NK-92 (cell line): ENCODE measurements around the gene HSPB7.
"Not testable (repeated sequence)": the region's sequence is repeated elsewhere in the genome, so short reads cannot be mapped to it uniquely, and the experiment has no call there.

ENCODE experiments used
- DNase-seq: peaks from one replicate; lab custom pipeline; 2025; ENCODE audit not compliant: unreplicated experiment; lab: John Stamatoyannopoulos, UW

Gene HSPB7

GRCh38 chr1:16051039-16051438, 33.2 kb upstream of the HSPB7 start:
- DNase-seq, result no peak

GRCh38 chr1:16050328-16050727, 32.5 kb upstream of the HSPB7 start:
- no peak for DNase-seq

- no peak for DNase-seq
These were observed 30.8 kb upstream of the HSPB7 start for GRCh38 chr1:16048573-16049189.

- DNase-seq, result no peak
These were observed 30.1 kb upstream of the HSPB7 start for GRCh38 chr1:16047791-16048475.

- DNase-seq, result no peak
These were observed 29.0 kb upstream of the HSPB7 start for GRCh38 chr1:16046842-16047241.

GRCh38 chr1:16043950-16044349, 26.1 kb upstream of the HSPB7 start:
- no peak for DNase-seq

- no peak for DNase-seq
These were observed 25.7 kb upstream of the HSPB7 start, which contains the start of gene CLCNKB for GRCh38 chr1:16043521-16043920. CLCNKB (plus strand) TSS chr1:16043782; CDS start chr1:16044493, 711 bp downstream.

- DNase-seq, result not testable (repeated sequence)
These were observed 24.8 kb upstream of the HSPB7 start for GRCh38 chr1:16042654-16043053.

- no peak for DNase-seq
These were observed 24.3 kb upstream of the HSPB7 start for GRCh38 chr1:16042096-16042495.

GRCh38 chr1:16041200-16041599, 23.4 kb upstream of the HSPB7 start:
- no peak for DNase-seq

- not testable (repeated sequence) for DNase-seq
These were observed 22.0 kb upstream of the HSPB7 start for GRCh38 chr1:16039871-16040270.

GRCh38 chr1:16038620-16038912, 20.7 kb upstream of the HSPB7 start:
- DNase-seq, result no peak

- not testable (repeated sequence) for DNase-seq
These were observed 18.6 kb upstream of the HSPB7 start for GRCh38 chr1:16036461-16036860.

- not testable (repeated sequence) for DNase-seq
These were observed 15.3 kb upstream of the HSPB7 start for GRCh38 chr1:16033103-16033632.

- no peak for DNase-seq
These were observed 14.7 kb upstream of the HSPB7 start for GRCh38 chr1:16032388-16033102.

- no peak for DNase-seq
These were observed 13.7 kb upstream of the HSPB7 start for GRCh38 chr1:16031551-16031950.

- DNase-seq, result no peak
These were observed 11.4 kb upstream of the HSPB7 start for GRCh38 chr1:16029288-16029687.

- not testable (repeated sequence) for DNase-seq
These were observed 11.1 kb upstream of the HSPB7 start for GRCh38 chr1:16029003-16029268.

GRCh38 chr1:16028237-16029002, 10.6 kb upstream of the HSPB7 start:
- no peak for DNase-seq

GRCh38 chr1:16026723-16027484, 9.1 kb upstream of the HSPB7 start:
- no peak for DNase-seq

GRCh38 chr1:16026302-16026701, 8.5 kb upstream of the HSPB7 start:
- not testable (repeated sequence) for DNase-seq
